NCI-H345 treated with DMSO at 0.1 percent for 48 hours (cell line): Measurements from ENCODE around the gene DFFB.

Experiments used
- DNase-seq: peaks from one replicate; lab custom pipeline; 2025; ENCODE audit not compliant: unreplicated experiment; lab: John Stamatoyannopoulos, UW

The DFFB gene

DNA sequence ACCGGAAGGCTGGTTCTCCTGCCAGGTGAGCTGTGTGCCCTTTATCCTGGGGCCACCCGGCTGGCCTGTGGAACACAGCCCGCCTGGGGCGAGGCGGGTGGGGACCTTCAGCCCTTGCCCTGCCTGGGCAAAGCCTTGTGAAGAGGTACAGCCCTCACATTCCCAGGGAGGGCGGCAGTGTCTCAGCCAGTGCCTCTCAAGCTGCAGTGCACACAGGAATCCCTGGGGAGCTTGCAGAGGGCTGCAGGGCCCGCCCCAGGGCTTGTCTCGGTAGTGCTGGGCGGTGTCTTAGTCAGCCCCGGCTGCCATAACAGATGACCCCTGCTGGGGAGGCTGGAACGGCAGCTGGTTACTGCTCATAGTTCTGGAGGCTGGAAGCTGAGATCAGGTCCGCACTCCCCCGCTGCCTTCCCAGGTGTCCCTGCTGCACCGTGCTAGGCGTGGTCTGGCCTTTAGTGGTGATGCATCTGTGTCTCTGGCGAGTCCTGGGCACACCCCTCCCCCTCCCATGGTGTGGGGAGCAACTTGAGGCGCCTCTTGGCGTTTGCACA, 12.6 kb downstream of the DFFB start:
- DNase-seq = peak; percentile 7

DNA sequence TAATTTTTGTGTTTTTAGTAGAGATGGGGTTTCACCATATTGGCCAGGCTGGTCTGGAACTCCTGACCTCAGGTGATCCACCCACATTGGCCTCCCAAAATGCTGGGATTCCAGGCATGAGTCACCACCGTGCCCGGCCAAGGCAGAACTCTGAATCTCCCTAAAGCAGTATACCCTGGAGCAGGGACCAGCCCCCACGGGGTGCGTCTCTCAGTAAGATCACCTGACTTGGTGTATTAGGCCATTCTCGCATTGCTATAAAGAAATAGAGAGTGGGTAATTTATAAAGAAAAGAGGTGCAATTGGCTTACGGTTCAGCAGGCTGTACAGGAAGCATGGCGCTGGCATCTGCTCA, 14.2 kb downstream of the DFFB start:
- DNase-seq = no peak

DNA sequence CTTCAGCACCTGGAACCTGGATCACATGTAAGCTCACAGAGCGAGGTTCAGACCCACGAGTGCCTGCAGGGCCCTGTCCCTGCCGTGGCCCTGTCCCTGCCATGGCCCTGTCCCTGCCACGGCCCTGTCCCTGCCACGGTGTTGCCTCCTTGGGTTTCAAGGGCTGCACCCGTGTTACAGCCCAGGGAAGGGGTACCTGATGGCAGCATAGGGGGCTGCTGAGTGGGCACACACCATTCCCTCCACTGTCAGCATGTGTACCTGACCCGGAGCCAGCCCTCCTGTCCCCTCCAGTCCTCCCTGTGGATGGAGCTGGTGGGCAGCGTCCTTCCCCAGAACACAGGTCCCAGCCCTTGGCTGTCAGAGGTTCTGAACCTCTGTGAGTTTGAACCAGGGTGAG, 15.3 kb downstream of the DFFB start:
- DNase-seq = no peak

DNA sequence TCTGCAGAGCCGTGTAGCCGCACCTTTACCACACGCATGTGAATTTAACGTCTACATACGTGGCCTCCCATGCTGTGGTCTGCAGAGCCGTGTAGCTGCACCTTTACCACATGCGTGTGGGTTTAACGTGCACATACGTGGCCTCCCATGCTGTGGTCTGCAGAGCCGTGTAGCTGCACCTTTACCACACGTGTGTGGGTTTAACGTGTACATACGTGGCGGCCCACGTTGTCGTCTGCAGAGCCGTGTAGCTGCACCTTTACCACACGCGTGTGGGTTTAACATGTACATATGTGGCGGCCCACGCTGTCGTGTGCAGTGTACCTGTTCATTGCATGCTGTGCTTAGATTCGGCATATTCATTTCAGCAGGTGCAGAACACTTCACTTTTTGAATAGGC, 17.5 kb downstream of the DFFB start:
- no peak for DNase-seq

DNA sequence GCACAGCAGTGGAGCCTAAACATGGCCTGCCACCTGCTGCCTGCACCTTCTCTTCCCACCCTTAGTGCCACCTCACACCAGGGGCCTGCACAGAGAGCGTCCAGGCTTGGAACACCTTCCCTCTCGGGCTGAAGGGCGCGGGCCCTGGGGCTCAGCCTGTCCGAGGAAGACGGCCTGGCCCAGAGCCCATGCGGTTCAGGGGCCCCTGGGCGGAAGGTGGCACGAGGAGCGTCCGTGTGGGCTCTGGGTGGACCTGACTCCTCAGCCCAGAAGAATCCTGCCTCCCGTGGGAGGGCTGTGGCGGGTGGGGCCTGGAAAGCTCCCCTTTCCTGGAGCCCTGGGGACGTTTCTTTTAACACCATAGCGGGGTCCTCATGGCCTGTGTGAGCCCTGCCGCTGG, 19.4 kb downstream of the DFFB start:
- no peak for DNase-seq

DNA sequence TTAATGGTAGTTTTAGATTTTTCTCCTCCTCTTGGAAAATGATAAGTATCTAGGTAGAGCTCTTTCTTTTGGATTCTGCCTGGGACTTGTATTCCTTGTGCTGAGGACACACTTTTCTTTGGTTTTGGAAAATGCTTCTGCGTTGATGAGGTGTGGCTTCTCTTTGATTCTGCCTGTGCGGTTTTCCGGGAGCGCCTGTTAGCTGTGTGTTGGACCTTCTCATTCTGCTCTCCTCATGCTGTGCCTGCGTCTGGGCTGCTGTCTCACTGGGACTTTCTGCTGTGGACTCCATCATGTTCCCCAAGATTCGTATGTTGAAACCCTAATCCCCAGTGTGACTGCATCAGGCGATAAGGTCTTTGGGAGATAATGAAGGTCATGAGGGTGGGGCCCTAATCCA, 21.8 kb downstream of the DFFB start:
- no peak for DNase-seq

DNA sequence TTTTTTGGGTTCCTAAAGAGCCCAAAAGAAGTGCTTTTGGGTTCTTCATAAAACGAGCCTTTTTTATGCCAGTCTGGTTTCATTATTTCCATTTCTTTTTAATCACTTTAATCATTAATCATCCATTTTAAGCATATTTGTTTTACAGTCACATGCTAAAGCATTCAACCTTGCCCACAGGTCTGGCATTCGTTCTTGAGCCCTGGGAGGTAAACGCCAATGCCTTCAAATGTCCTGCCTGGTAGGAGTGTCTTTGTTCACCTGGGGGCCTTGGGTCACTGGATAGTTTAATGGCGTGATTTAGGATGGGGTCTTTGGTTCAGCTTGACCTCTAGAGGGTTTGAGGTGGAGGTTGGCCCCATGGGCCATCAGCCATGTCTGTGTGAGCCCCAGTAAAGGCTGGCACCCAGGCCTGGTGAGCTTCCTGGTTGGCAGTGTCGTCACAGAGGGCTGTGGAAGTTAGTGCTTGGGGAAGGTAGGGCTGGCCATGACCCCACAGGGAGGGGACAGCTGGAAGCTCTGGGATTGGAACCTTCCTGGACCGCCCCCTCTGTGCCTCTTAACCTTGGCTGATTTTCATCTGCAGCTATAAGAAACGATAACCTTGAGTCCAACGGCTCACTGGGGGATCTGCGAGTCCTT, 22.6 kb downstream of the DFFB start:
- no peak for DNase-seq

DNA sequence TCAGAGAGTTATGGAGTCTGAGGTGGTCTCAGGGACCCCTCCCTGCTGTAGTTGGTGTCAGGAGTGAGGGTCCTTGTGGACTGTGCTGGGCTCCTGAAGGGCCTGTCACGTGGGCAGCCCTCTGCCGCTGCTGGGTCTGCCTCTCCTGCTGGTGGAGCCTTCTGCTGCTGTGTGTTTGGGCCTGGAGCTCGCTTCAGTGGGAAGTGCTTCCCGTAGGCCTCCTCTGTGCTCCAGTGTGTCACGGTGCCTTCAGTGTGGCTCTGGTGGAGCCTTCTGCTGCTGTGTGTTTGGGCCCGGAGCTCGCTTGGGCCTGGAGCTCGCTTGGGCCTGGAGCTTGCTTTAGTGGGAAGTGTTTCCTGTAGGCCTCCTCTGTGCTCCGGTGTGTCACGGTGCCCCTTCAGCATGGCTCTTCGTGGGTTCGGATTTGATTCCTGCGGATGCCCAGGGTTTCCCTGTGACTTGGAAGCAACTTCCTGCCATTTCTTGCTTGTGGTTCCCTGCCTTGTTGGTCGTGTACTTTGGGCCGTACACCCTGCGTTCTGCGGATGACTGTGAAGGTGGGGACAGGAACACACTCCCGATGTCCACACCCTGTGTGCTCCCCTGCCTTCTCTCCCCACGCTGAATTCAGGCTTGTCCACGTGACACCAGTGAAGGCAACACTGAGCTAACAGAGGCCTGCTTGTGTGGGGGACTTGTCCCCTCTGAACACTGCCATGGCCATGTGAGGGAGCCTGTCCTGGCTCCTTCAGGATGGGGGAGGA, 23.3 kb downstream of the DFFB start:
- DNase-seq = no peak

DNA sequence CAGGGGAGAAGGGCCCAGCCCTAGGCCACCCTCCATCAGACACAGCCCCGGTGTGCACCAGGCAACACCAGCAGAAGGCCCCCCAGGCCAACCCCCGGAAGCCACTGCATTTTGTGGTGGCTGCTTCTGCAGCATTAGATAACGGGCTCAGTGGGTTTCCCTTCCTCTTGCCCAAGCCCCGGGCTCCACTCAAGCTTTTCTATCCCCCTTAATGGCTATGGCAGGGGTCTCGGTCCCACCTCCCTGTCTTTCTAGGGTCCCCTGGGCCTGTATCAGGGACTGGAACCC, 23.9 kb downstream of the DFFB start:
- no peak for DNase-seq

DNA sequence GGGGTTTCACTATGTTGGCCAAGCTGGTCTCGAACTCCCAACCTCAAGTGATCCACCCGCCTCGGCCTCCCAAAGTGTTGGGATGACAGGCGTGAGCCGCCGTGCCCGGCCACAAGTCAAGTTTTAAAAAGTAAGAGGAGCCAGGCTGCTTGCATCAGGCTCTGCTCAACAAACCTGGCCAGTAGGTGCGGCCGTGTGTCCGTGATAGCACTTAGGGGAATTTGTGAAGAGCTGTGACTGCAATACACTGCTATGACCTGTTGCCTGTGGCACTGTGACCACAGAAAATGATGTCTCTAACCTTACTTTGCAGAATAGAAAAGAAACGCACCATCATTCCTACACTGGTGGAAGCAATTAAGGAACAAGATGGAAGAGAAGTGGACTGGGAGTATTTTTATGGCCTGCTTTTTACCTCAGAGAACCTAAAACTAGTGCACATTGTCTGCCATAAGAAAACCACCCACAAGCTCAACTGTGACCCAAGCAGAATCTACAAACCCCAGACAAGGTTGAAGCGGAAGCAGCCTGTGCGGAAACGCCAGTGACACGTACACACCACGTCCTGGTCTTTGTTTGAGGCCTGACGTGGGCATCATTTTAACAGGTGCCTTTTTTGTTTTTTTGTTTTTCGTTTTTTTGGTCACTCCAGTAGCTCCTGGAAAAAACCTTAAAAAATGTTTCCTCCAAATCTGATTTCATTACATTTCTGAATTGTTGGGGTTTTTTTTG, 26.1 kb downstream of the DFFB start:
- DNase-seq = no peak

DNA sequence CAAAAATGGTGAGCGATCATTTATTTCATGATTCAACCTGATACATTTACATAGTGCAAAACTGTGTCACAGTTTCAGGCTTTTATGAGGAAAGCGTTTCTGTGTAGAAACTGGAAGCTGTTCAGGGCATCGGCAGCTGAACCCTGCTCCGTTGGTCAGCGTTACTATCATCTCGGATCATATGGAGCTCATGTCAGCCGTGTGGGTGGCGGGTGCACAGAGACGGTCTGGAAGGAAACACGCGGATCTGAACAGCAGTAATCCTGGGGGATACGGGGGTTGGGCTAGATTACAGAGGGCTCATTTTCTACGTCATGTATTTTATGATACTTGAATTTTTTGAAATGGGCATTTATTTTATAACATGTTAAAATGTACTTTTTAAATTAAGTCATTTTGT, 27.7 kb downstream of the DFFB start:
- no peak for DNase-seq

DNA sequence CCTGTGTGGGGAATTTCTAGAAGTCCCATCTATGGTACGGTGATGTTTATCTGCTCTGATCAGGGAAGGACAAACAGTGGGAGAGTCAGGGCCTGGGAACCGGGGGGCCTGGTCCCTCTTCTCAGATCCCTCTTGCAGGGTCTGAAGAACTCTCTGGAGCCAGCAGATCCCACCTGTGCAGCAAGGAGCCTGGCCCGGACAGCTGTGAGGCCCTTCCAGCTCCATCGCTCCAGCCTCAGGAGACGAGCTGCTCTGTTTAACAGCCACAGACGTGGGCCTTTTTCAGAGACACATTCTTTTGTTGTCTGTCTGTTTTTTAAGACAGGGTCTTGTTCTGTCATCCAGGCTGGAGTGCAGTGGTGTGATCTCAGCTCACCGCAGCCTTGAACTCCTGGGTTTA, 28.3 kb downstream of the DFFB start:
- DNase-seq = no peak

DNA sequence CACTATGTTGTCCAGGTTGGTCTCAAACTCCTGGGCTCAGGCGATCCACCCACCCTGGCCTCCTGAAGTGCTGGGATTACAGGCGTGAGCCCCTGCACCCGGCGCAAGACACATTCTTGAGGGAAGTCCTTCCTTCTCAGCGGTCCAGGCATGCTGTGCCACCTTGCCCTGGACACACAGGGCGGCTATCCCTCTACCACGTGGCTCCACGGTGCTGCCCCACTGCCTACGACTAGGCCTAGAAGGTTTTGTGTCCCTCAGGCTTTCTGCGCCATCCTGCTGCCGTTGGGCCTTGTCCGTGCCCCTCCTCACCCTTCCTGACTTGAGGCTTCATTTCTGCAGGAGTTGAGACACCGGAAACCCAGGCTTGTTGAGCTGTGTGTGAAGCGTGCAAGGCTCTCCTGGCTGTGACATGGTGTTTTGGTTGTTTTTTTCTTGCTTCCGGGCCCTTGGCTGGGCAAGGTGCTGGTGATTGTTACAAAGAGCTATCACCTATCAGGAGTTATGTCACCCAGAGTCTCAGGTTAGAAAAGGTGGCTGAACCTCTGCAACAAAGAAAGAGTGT, 28.9 kb downstream of the DFFB start:
- DNase-seq = no peak

DNA sequence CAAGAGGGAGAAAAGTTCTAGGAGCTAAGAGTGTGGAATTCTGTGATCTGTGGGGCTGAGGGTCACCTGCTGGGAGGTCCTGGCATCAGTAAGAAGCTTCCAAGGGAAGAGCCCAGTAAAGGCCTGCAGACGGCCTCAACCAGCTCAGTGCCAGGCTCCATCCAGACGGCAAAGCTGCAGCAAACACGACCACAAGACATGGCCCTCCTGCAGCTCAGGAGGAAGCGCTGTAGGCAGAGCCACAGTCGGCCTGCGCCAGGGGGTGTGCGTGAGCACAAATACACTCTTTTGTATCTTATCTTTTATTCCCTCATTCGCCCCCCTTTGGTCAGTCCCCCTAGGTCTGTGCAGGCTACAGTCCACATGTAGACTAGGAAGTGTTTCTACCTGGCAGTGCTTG, 29.4 kb downstream of the DFFB start:
- no peak for DNase-seq

DNA sequence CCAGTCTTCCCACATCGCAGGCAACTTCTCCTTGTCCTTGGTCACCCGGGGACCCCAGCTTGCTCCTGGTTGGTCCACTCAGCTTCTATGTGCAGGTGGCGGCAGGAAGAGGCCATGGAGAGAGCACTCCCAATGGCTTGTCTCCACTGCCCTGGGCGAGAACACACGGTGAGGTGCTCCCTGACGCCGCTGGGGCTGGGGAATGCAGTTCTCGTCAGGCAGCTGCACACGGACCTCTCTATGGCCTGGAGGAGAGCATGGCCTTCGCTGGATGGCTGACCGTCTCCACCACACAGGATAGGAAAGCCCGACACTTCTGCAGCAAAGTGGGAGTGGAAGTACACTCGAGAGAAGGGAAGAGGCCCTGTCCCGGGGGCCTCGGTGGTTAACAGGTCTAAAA, 31.0 kb downstream of the DFFB start:
- DNase-seq = no peak

DNA sequence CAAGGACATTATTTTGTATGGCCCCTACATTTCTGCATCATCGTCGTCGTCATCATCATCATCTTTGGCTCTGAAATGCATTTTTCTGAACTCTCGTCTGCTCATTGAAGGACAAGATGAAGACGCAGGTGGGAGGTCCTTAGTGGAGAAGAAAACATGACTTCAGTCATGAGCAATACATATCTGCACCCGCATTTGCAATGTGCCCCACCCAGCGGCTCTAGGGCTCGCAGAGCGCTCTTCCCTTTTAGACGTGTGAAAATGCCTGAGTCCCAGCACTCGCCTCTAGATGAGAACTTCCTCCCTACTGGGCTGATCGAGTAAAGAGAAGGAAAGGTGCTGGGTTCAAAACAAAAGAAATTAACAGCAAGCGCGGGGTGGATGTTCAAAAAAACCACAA, 32.7 kb downstream of the DFFB start:
- no peak for DNase-seq

DNA sequence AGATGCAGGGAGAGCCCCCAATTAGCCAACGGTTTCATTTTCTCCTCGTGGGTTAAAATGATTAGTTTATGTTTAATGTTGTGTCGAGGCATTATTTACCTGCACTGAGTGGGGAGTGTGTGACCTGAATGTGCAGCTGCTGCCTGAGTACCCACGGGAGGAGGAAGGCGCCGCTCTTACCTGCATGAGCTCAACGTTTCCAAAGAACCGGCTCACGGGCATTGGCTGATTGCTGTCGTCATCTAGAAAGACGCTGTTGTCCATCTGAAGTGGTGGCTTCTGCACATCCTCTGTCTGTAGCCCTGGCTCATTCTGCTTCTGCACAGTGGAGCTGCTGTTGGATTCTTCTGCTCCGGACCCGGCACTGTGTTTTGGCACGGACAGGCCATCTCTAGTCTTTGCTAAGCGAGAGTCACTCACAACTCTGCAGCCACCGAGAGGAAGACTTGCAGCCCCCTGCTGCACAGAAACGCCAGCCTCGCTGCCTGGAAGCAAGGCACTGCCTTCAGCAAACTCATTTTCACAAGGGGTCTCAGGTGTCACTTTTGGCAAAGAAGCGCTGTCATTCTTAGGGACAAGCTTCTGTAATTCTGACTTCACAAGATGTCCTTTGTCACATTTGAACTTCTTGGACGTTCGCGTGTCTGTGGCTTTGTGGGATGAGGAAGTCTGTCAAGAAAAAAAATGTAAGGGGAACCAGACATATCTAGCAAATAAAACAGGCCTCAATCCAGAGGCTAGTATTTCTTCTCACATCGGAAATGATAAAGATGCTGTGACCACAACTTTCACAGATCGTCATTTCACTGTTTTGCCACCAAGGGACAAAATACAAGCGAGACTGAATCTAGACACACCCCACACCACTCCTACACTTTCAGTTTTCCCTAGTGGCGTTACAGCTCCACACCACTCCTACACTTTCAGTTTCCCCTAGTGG, 33.4 kb downstream of the DFFB start:
- no peak for DNase-seq

DNA sequence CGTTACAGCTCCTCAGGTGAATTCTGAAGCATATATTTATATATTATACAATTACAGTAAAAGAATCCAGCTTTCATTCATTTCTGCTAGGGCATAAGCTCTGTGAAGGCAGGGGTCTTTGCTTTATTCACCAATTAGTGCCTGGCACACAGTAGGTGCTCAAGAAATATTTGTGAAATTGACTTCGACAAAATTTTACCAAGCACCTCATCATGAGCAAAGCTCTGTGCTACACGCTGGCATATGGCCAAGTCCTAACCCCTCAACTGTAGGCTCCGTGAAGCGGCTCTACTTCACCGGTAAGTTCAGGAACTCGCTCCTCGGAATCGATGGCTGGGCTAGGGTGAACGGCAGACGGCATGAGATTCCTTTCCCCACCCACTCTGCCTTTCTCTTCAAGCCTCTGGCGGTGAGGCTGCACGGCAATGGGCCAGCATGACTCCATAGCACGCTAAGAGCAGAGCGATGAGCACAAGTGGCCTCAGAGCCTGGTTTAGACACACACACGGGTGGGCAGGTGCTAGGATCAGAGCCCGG, 34.1 kb downstream of the DFFB start:
- DNase-seq = no peak

DNA sequence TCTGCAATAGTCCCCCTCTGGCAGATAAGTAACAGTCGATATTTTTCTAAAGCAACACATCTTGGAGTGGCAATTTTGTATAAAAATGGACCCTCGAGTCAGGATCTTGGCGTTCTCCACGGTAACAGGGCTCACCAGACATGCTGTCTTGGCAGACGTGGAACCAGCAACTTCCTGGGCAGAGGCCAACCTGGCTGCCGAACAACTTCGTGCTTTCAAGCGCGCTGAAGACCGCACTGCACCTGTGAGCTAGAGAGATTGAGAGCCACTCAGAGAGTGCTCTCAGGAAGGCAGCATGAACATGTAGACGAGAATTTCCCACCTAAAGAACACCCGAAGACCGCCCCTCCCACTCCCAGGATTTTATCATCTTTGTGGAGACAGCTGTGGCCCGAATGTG, 35.5 kb downstream of the DFFB start:
- no peak for DNase-seq

DNA sequence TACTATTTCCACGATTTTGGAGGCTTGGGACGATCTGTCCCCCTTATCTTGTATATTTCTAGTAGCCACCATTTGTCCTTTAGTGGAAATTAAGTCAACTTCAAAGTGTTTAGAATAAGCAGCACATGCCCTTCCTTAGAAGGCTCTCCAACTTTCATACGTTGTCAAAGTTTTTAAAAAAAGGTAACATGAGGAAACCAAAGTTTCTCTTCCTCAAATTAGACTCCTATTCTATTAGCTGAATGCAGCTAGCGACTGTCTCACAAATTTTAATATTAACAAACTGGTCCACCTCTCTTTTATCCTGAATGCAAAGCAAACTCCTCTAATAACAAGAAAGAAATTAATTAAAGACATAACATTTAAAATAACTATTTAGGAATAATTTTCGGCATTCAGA, 35.9 kb downstream of the DFFB start:
- DNase-seq = no peak
